Measurements from ENCODE around the gene COMT. TPM values are rescaled to one million over a fixed set of nuclear protein-coding genes. Genes with fewer than 3 reads are reported as not detected.

Gene COMT
- total RNA-seq, 1 donor from 2014 or later = 75.3 TPM

DNA sequence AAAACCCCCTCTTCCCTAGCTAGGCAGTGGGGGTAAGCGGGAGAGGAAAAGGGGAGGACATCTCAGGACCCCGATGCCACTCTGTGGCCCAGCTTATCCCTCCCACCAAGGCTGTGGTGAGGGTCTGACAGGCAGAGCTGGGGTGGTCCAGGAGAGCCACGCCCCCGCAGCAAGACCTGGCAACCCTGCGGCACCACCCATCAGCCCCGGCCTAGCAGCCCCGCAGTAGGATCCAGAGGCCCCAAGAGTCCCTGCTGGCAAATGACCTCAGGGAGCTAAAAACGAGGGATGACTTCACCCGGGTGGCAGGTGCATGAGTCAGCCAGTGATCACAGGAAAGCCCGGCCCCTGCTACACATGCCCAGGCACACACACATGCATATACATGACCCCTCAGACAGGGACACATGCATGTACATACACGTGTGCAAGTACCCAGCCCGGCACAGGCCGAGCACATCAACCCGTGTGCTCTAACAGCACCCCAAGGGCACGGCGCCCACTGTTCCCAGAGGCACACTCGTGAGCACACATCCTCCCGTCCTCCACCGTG lies 42.7 kb downstream of the COMT start:
- intact Hi-C loops (cut with DNase I) = no loop called here
- DNase-seq = peak; percentile 73
- peak; percentile 71 for ATAC-seq (ENCODE audit: poor library complexity)

GRCh38 chr22:19984851-19985811 lies 43.6 kb downstream of the COMT start:
- intact Hi-C loops (cut with DNase I) = no loop called here
- peak; percentile 39 for DNase-seq

DNA sequence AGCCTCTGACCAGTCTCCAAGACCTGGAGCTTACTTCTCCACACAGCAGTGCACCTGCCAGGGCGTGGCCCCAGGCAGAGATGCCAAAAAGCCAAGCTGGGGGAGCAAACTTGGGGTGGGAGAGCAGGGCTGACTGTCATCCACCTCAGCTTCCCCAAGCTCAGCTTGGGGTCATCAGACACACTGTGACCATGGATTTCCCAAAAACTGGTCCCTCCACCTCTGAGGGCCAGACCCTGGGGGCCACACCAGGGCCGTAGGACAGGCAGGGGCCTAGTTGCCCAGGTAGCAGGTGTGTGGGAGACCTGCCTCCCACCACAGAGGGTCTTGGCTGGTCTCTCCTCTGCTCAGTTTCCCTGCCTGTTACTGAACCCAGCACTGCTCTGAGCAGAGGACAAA lies 44.4 kb downstream of the COMT start:
- DNase-seq (no peak), ATAC-seq (ENCODE audit: poor library complexity) (no peak)
- intact Hi-C loops (cut with DNase I) = no loop called here

More at GRCh38 chr22:19984851-19985811, 43.6 kb downstream of the COMT start:
- no peak for ATAC-seq (ENCODE audit: poor library complexity)

DNA sequence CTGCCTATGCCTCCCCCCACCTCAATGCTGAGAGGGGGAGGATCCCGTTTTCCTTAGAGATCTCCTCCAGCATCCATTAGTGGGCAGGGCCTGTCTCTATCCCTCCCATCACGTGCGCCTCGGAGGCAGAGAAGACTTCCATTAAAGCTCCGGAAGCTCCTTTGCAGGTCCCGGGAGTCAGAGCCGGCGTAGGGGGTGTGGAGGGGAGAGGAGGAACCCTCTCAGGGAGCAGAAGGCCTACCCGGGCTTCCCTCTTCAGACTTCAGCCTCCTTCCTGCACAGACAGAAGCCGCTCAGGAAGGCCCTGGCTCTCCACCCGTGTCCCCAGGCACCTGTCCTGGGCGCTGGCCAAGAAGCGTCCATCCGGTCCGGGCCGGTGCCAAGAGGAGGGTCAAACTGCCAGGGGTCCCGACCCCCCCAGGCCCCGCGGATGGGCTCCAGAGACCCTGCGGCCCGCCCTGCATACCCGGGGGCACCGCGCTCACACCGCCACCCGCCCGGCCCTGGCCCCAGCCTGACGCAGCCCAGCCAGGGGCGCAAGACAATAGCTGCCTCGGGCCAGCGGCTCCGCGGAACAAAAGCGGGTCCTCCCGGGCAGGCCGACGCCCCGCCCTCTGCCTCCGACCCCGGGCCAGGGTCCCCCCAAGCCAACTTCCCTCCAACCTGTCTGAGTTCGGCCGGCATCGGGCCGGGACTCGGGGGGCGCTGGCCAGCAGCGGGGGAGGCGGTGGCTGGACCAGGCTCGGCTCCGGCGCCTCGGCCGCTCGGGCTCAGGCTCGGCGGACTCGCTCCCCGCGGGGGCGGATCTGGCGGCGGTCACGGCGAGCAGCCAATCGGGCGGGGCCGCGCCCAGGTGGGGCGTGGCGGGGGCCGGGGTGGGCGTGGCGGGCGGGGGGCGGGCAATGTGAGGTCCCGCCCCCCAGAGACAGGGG lies 45.1 kb downstream of the COMT start:
- peak; percentile 88 for DNase-seq
- ATAC-seq (ENCODE audit: poor library complexity) = peak; percentile 88
- intact Hi-C loops (cut with DNase I) = no loop called here

DNA sequence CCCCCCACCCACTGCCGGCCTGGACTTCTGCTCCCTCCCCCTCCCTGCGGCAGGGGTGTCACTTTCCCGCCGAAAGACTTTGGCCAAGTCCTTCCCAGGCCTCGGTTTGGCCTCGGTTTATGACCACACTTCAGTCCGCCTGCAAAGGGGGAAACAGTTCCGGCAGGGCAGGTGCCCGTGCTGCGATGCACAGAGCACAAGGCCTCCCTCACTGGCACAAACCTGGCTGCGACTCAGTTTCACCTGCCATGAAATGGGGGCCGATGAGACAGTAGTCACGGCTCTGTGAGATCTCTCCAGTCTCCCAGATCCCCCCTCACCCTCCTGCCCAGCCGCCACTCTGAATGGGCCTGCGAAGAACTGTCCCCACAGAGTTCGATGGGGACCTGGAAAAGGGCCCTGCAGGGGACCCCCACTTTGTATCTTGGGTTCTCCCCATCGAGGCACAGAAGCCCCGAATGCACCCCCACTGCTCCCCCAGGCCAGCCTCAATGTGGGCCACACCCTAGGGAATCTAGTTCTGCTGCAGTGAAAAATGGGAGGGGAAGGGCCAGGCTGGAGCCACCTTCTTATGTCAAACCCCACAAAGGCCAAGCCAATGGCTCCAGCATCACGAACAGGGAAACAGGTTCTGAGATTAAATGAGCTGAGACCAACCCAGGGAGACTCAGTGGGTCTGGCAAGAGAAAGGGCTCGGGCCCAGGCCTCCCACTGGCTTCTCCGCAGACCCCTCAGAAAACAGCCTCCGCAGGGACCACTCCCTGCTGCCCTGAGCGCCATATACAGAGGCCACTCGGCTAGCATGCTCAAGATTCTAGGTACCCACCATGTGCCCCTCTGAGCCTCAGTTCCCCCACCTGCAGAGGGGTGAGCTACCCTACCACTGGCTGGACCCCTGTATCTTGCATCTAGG lies 46.1 kb downstream of the COMT start:
- intact Hi-C loops (cut with DNase I) = no loop called here
- DNase-seq (peak; percentile 32), ATAC-seq (ENCODE audit: poor library complexity) (no peak)

DNA sequence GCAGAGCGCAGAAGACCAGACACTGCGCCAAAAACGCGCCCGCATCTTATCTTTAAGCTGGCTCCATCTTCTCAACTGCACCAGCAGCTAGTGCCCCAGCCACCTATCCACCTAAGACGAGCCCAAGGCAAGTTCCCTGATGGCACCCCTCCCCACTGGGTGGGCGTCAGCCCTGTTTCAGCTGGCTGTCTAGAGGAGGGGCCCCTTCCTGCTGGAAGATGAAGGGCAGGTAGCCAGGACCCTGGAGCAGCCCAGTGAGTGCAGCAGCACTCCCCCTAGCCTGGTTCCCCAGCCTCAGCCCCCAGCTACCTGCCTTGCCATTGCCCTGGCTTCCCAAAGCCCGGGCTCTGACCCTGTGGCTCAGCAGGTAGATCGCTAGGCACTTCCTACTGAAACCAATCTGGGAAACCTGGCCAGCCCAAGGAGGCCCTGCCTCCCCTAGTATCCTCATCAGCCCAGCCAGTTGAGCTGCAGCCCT lies 46.8 kb downstream of the COMT start:
- intact Hi-C loops (cut with DNase I) = no loop called here
- ATAC-seq (ENCODE audit: poor library complexity) = no peak

GRCh38 chr22:19988965-19989724 lies 47.6 kb downstream of the COMT start:
- DNase-seq (peak; percentile 45), ATAC-seq (ENCODE audit: poor library complexity) (no peak)

More for the DNA sequence above, 46.8 kb downstream of the COMT start:
- peak; percentile 38 for DNase-seq

GRCh38 chr22:19989725-19990067 lies 48.1 kb downstream of the COMT start:
- ATAC-seq (ENCODE audit: poor library complexity) = no peak
- DNase-seq = no peak
- intact Hi-C loops (cut with DNase I) = no loop called here

More at GRCh38 chr22:19988965-19989724, 47.6 kb downstream of the COMT start:
- intact Hi-C loops (cut with DNase I) = no loop called here

GRCh38 chr22:19990188-19990587 lies 48.6 kb downstream of the COMT start:
- DNase-seq (no peak), ATAC-seq (ENCODE audit: poor library complexity) (no peak)
- intact Hi-C loops (cut with DNase I) = no loop called here

DNA sequence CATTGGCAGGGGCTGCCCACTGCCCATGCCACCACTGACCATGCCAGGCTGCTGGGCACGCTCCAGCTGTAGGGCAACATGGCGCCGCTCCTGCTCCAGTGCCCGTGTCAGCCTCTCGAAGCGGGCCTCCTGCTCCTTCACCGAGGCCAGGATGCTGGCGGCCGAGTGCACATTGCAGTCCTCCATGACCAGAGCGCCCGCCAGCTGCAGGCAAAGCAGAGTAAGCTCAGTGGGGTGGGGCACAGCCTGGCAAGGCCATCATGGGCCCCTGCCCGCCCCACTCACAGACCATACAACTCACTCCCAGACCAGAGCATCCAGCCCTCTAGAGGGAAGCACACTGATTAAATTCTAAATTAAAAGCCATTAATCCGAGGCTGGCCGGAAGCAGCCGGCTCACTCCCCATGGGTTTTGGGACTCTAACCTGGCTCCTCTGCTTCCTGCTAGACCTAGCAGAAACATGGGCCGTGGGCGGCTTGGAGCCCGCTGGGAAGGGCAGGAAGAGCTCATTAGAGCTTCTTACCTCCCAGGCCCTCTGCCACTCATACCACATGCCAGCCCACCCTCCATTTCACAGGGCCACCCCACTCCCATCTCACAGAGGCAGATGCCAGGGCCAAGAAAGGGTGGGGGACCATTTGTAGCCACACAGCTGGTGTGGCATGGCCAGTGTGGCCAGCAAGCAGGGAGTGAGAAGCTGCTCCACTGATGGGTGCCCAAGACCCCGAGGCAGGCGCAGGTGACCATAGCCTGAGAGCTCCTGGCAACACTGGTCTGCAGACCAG lies 49.2 kb downstream of the COMT start:
- intact Hi-C loops (cut with DNase I) = no loop called here
- ATAC-seq (ENCODE audit: poor library complexity) = no peak
- DNase-seq = peak; percentile 35

GRCh38 chr22:19991395-19991644 lies 49.7 kb downstream of the COMT start:
- intact Hi-C loops (cut with DNase I) = no loop called here
- no peak for DNase-seq
- no peak for ATAC-seq (ENCODE audit: poor library complexity)

GRCh38 chr22:19991645-19992451 lies 50.3 kb downstream of the COMT start:
- ATAC-seq (ENCODE audit: poor library complexity) = peak; percentile 41
- intact Hi-C loops (cut with DNase I) = no loop called here

DNA sequence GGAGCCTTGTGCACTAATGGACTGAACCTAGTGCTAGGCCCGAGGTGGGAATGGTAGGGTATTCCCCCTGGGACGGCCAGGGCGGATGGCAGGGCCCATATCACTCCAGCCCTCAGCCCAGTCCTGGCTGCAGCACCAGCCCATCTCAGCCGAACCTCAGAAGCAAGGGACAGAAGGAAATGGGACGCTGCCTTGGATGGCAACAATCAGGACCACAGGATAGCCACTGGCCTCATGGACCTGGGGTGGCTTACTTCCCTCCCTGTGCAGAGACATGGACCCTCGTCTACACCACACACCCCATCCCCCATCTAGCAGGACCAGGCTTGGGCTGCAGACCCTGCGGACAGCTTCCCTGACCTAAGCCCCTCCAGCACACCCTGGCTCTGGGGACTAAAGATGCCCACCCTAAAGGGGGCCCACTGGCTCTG lies 50.9 kb downstream of the COMT start:
- ATAC-seq (ENCODE audit: poor library complexity) (no peak), DNase-seq (peak; percentile 13)
- intact Hi-C loops (cut with DNase I) = no loop called here

More at GRCh38 chr22:19991645-19992451, 50.3 kb downstream of the COMT start:
- DNase-seq = peak; percentile 64

DNA sequence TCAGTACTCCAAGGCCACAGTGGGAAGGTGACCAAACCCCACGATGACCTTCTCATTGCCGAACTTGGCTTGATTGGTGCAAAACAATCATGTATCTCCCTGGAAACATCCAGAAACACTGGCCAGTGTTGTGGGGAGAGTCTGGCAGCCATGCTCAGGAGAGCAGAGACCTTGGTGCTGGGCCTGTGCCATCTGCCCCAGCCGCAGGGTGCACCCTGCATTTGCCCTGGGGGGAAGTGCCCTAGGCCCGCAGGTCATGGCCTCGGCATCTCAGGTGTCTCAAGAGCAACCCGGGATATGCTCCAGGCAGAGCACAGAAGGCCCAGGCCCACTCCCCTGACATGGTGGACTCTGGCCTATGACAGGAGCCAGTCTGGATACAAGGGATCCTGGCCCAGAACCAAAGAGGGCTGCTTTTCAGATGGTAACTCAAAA lies 51.4 kb downstream of the COMT start:
- peak; percentile 40 for DNase-seq
- intact Hi-C loops (cut with DNase I) = no loop called here

DNA sequence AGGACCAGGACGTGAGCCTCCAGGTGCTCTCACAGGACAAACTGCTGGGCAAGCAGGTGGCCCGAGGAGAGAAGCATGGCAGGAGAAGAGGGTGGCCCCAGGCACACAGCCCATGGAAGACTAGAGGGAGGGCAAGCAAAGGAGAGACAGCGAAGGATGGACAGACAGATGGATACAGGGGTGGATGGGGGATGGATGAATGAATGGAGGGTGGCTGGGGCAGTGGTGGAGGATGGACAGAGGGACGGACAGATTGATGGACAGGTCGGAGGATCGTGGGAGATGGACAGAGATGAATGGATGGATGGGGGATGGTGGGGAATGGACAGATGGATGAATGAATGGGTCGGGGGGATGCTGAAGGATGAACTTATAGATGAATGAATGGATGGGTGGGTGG lies 52.4 kb downstream of the COMT start:
- intact Hi-C loops (cut with DNase I) = no loop called here
- ATAC-seq (ENCODE audit: poor library complexity) = no peak
- no peak for DNase-seq

More for the DNA sequence above, 51.4 kb downstream of the COMT start:
- peak; percentile 49 for ATAC-seq (ENCODE audit: poor library complexity)
